Right cardiac atrium (tissue), 5 donors: ENCODE measurements around the gene RBM42. TPM values are rescaled to one million over a fixed set of nuclear protein-coding genes. Genes with fewer than 3 reads are reported as not detected.
"Not testable (repeated sequence)": the region's sequence is repeated elsewhere in the genome, so short reads cannot be mapped to it uniquely, and the experiment has no call there.

ENCODE experiments used
- ATAC-seq, 2 donors: fragments of 200-7000 bp; cut with Tn5 transposase; one replicate each; pipeline versions ENCODE4 v1.8.0 to v1.9.1; 2020; ENCODE audit warnings: moderate library complexity in 2 of 2, mild to moderate bottlenecking in 1 of 2
- DNase-seq, 3 donors: peaks; one replicate each; pipeline ENCODE4 v3.0.0-alpha.2; 2020
- H3K27ac ChIP-seq: one replicate; pipeline ENCODE4 v1.5.1; 2013; ENCODE audit warnings: mild to moderate bottlenecking, low read length, control low read depth, moderate library complexity
- H3K27me3 ChIP-seq: one replicate; pipeline ENCODE4 v1.6.1; 2013; ENCODE audit not compliant: control insufficient read depth, insufficient read depth
- H3K4me1 ChIP-seq: one replicate; pipeline ENCODE4 v1.6.1; 2013; ENCODE audit warnings: low read length; ENCODE audit not compliant: control insufficient read depth, insufficient read depth
- H3K4me3 ChIP-seq: one replicate; pipeline ENCODE4 v1.5.1; 2013; ENCODE audit warnings: low read length, control low read depth
- H3K9me3 ChIP-seq: one replicate; pipeline ENCODE4 v1.6.1; 2013; ENCODE audit warnings: low read length; ENCODE audit not compliant: control insufficient read depth
- WGBS: extraction: QIAGEN DNeasy Blood & Tissue Kit; methylation state at CpG from one replicate; pipeline ENCODE4 v1.1.7; 2013; 5-methylcytosine and 5-hydroxymethylcytosine counted together
- intact Hi-C, 4 donors: fragments of 100-400 bp; cut with DNase I; formaldehyde crosslinking; loops; one replicate each; pipeline versions ENCODE4 v1.11.0 to v1.14.0; 2022 to 2023
- long read RNA-seq, 4 donors: library from polyadenylated mRNA; unstranded; transcript quantifications; one replicate each; pipeline ENCODE4 v2.0.0, GENCODE V29; 2020 to 2021
- polyA plus RNA-seq: library from polyadenylated mRNA; stranded (reverse); fragments of 200-250 nt; gene quantifications from one replicate; pipeline ENCODE4 v1.2.3, GENCODE V29; 2013
- total RNA-seq, 4 donors: library from RNA; stranded (reverse); fragmentation: NEBNext Ultra II Directional; extraction: Animal tissue kit (Norgen Biotek cat#: 25700); gene quantifications; one replicate each; pipeline ENCODE4 v1.2.1, GENCODE V29; 2021
- donor health status: healthy with polysubstance abuse.
- donor health status: DM: no; HTN: yes; CAD: no.
- donor health status: DM: no; HTN: no; CAD: no.
- donor health status: DM: no; HTN: yes; CAD: no; lungs with severe emphysema.
- donor health status: DM: yes; HTN: yes; CAD: no.

The RBM42 gene
- 10 to 100 TPM; 52.0 to 57.9 (median 54.2) TPM for total RNA-seq
- polyA plus RNA-seq, result 50.9 TPM
- long read RNA-seq, donor 1, transcript RBM42-201 (10 exons, 1,680 nt), result major isoform, 48 of 155 reads
- long read RNA-seq, donor 1, partial matches to known transcripts, result 13 of 155 reads
- long read RNA-seq, donor 1, other reads (novel, unspliced or antisense), result 89 of 155 reads
- long read RNA-seq, donor 2, transcript RBM42-201 (10 exons, 1,680 nt), result major isoform, 22 of 67 reads
- long read RNA-seq, donor 2, partial matches to known transcripts, result 6 of 67 reads
- long read RNA-seq, donor 2, other reads (novel, unspliced or antisense), result 38 of 67 reads
- long read RNA-seq, donor 3, transcript RBM42-201 (10 exons, 1,680 nt), result major isoform, 103 of 256 reads
- long read RNA-seq, donor 3, partial matches to known transcripts, result 3 of 256 reads
- long read RNA-seq, donor 3, other reads (novel, unspliced or antisense), result 146 of 256 reads
- long read RNA-seq, donor 4, transcript RBM42-201 (10 exons, 1,680 nt), result major isoform, 34 of 63 reads
- long read RNA-seq, donor 4, partial matches to known transcripts, result 3 of 63 reads
- long read RNA-seq, donor 4, other reads (novel, unspliced or antisense), result 24 of 63 reads

- DNase-seq (peak; percentile 96 to 98 (median 98)), ATAC-seq (peak; percentile 100)
- Histone ChIP-seq H3K27me3 (no peaks in the 10 kb centered on the region), H3K9me3 (no peaks in the 10 kb centered on the region), H3K27ac (peak within 1 kb of the TSS; percentile 97), H3K4me3 (peak within 1 kb of the TSS; percentile 90), H3K4me1 (no peaks in the 10 kb centered on the region)
- intact Hi-C loops, result no loop called here
- under 1% methylated on average over 56 of the region's 56 CpGs for WGBS
Observed at GRCh38 chr19:35628565-35629331, at the start of gene RBM42. Gene RBM42 (plus strand): TSS chr19:35629036. CDS start chr19:35629154, 118 bp downstream.

GRCh38 chr19:35582760-35583159 is 46.1 kb upstream of the RBM42 start:
- 78% methylated on average over 1 of the region's 1 CpG for WGBS
- Histone ChIP-seq H3K27me3 (no peaks in the 10 kb centered on the region), H3K27ac (no peak overlapping the region), H3K9me3 (no peaks in the 10 kb centered on the region), H3K4me1 (no peaks in the 10 kb centered on the region), H3K4me3 (no peak overlapping the region)
- intact Hi-C loops, result loop anchor here in 1 of 4 donors (10.0 kb wide), 1 partner anchor 68 kb away; the partner anchor contains the start of gene DMKN
- ATAC-seq (no peak), DNase-seq (no peak)

GRCh38 chr19:35585848-35586247 is 43.0 kb upstream of the RBM42 start, which contains the start of gene PMIS2:
Gene PMIS2 (plus strand): TSS chr19:35586173. CDS start chr19:35586260, 87 bp downstream.
- H3K27me3 ChIP-seq, result no peaks in the 10 kb centered on the region
- ATAC-seq (peak in 1 of 2 donors; percentile 44), DNase-seq (peak in 1 of 3 donors; percentile 53)
- H3K9me3 ChIP-seq, result no peaks in the 10 kb centered on the region
- no peak within 1 kb of the TSS for H3K27ac ChIP-seq
- no peak within 1 kb of the TSS for H3K4me3 ChIP-seq
- WGBS, result 51% methylated on average over 16 of the region's 16 CpGs
- no peaks in the 10 kb centered on the region for H3K4me1 ChIP-seq
- intact Hi-C loops, result loop anchor here in 1 of 4 donors (10.0 kb wide), 1 partner anchor 71 kb away; the partner anchor contains the start of gene DMKN

- WGBS, result 49% methylated on average over 1 of the region's 1 CpG
- no peak overlapping the region for H3K27ac ChIP-seq
- H3K4me1 ChIP-seq, result no peaks in the 10 kb centered on the region
- ATAC-seq, result no peak
- no peak for DNase-seq
- H3K9me3 ChIP-seq, result no peaks in the 10 kb centered on the region
- no peaks in the 10 kb centered on the region for H3K27me3 ChIP-seq
- H3K4me3 ChIP-seq, result no peak overlapping the region
- intact Hi-C loops, result loop anchor here in 1 of 4 donors (10.0 kb wide), 1 partner anchor 73 kb away; the partner anchor contains the start of gene DMKN
Observed at GRCh38 chr19:35587321-35587720, 41.5 kb upstream of the RBM42 start.

GRCh38 chr19:35590875-35591274 is 38.0 kb upstream of the RBM42 start:
- no peak overlapping the region for H3K4me3 ChIP-seq
- H3K27me3 ChIP-seq, result no peaks in the 10 kb centered on the region
- H3K9me3 ChIP-seq, result no peaks in the 10 kb centered on the region
- no peak for ATAC-seq
- no peak overlapping the region for H3K27ac ChIP-seq
- WGBS, result 84% methylated on average over 3 of the region's 3 CpGs
- no peak for DNase-seq
- H3K4me1 ChIP-seq, result no peaks in the 10 kb centered on the region
- intact Hi-C loops, result no loop called here

GRCh38 chr19:35592226-35592625 is 36.6 kb upstream of the RBM42 start:
- Histone ChIP-seq H3K27me3 (no peaks in the 10 kb centered on the region), H3K9me3 (no peaks in the 10 kb centered on the region), H3K27ac (no peak overlapping the region), H3K4me3 (no peak overlapping the region), H3K4me1 (no peaks in the 10 kb centered on the region)
- intact Hi-C loops, result no loop called here
- WGBS, result 24% methylated on average over 8 of the region's 8 CpGs
- DNase-seq (no peak), ATAC-seq (no peak)

GRCh38 chr19:35595026-35595425 is 33.8 kb upstream of the RBM42 start:
- intact Hi-C loops, H3K27me3 ChIP-seq, H3K4me1 ChIP-seq, H3K27ac ChIP-seq, DNase-seq, H3K4me3 ChIP-seq, ATAC-seq, H3K9me3 ChIP-seq: not testable (repeated sequence)
- 78% methylated on average over 3 of the region's 3 CpGs for WGBS

GRCh38 chr19:35595928-35596327 is 32.9 kb upstream of the RBM42 start:
- Histone ChIP-seq H3K27ac (no peak overlapping the region), H3K4me1 (no peaks in the 10 kb centered on the region), H3K27me3 (no peaks in the 10 kb centered on the region), H3K9me3 (no peaks in the 10 kb centered on the region), H3K4me3 (no peak overlapping the region)
- intact Hi-C loops, result no loop called here
- ATAC-seq (no peak), DNase-seq (no peak)
- 88% methylated on average over 1 of the region's 1 CpG for WGBS

- H3K27ac ChIP-seq, result no peak overlapping the region
- DNase-seq, result no peak
- H3K9me3 ChIP-seq, result no peaks in the 10 kb centered on the region
- no peak overlapping the region for H3K4me3 ChIP-seq
- ATAC-seq, result no peak
- H3K4me1 ChIP-seq, result no peaks in the 10 kb centered on the region
- intact Hi-C loops, result no loop called here
- WGBS, result 58% methylated on average over 4 of the region's 4 CpGs
- no peaks in the 10 kb centered on the region for H3K27me3 ChIP-seq
Observed at GRCh38 chr19:35596366-35596999, 32.4 kb upstream of the RBM42 start.

- H3K4me1 ChIP-seq, result no peaks in the 10 kb centered on the region
- WGBS, result 90% methylated on average over 3 of the region's 3 CpGs
- no peak for ATAC-seq
- H3K27ac ChIP-seq, result no peak overlapping the region
- DNase-seq, result no peak
- H3K9me3 ChIP-seq, result no peaks in the 10 kb centered on the region
- no peaks in the 10 kb centered on the region for H3K27me3 ChIP-seq
- intact Hi-C loops, result no loop called here
- H3K4me3 ChIP-seq, result no peak overlapping the region
Observed at GRCh38 chr19:35601971-35602370, 26.9 kb upstream of the RBM42 start.
